Subcutaneous abdominal adipose tissue (tissue), 5 donors: ENCODE results near the gene RIMBP2.

ENCODE experiments used
- H3K27ac ChIP-seq: one replicate; pipeline ENCODE4 v1.7.0; 2013; ENCODE audit warnings: low read depth, mild to moderate bottlenecking, inconsistent platforms, low read length, moderate library complexity
- H3K27me3 ChIP-seq, 5 donors: one replicate each; pipeline ENCODE4 v1.7.0; 2013; ENCODE audit warnings: low read length in 5 of 5, inconsistent platforms in 1 of 5; ENCODE audit not compliant: control insufficient read depth in 5 of 5, insufficient read depth in 4 of 5
- H3K36me3 ChIP-seq, 5 donors: one replicate each; pipeline ENCODE4 v1.7.0; 2013; ENCODE audit warnings: low read length in 5 of 5; ENCODE audit not compliant: control insufficient read depth in 5 of 5, insufficient read depth in 5 of 5
- H3K4me1 ChIP-seq, 5 donors: one replicate each; pipeline ENCODE4 v1.7.0; 2013; ENCODE audit warnings: low read length in 5 of 5, mild to moderate bottlenecking in 3 of 5, moderate library complexity in 1 of 5; ENCODE audit not compliant: control insufficient read depth in 5 of 5, insufficient read depth in 5 of 5
- H3K4me3 ChIP-seq, 5 donors: one replicate each; pipeline ENCODE4 v1.7.0; 2013; ENCODE audit warnings: low read length in 5 of 5, low read depth in 1 of 5
- H3K9ac ChIP-seq, 5 donors: one replicate each; pipeline ENCODE4 v1.7.0; 2013; ENCODE audit warnings: low read length in 5 of 5, mild to moderate bottlenecking in 4 of 5, moderate library complexity in 3 of 5
- H3K9me3 ChIP-seq, 5 donors: one replicate each; pipeline ENCODE4 v1.7.0; 2013; ENCODE audit warnings: low read length in 5 of 5; ENCODE audit not compliant: control insufficient read depth in 5 of 5
- donor health status: healthy.
- donor health status: healthy.
- donor health status: healthy.
- donor health status: healthy.
- donor health status: healthy.

The RIMBP2 gene

GRCh38 chr12:130412384-130412783, 303.7 kb downstream of the RIMBP2 start:
- no peaks in the 10 kb centered on the region for H3K9me3 ChIP-seq
- no peaks in the 10 kb centered on the region for H3K4me1 ChIP-seq
- H3K9ac ChIP-seq: no peak overlapping the region
- H3K27me3 ChIP-seq: peaks cover 0 to 3% (median 0%) of the 10 kb centered on the region in 5 donors
- no peak overlapping the region for H3K27ac ChIP-seq
- H3K4me3 ChIP-seq: no peak overlapping the region
- no peaks in the 10 kb centered on the region for H3K36me3 ChIP-seq

- H3K9me3 ChIP-seq: no peaks in the 10 kb centered on the region
- no peak overlapping the region for H3K4me3 ChIP-seq
- H3K36me3 ChIP-seq: no peaks in the 10 kb centered on the region
- no peak overlapping the region for H3K27ac ChIP-seq
- peaks cover 0 to 4% (median 0%) of the 10 kb centered on the region in 5 donors for H3K27me3 ChIP-seq
- no peak overlapping the region for H3K9ac ChIP-seq
- no peaks in the 10 kb centered on the region for H3K4me1 ChIP-seq
Observed at GRCh38 chr12:130405332-130405731, 310.8 kb downstream of the RIMBP2 start.

GRCh38 chr12:130401703-130402102, 314.4 kb downstream of the RIMBP2 start:
- H3K9me3 ChIP-seq: no peaks in the 10 kb centered on the region
- H3K36me3 ChIP-seq: no peaks in the 10 kb centered on the region
- no peak overlapping the region for H3K9ac ChIP-seq
- no peaks in the 10 kb centered on the region for H3K4me1 ChIP-seq
- H3K27ac ChIP-seq: no peak overlapping the region
- H3K27me3 ChIP-seq: peaks cover 0 to 4% (median 3%) of the 10 kb centered on the region in 5 donors
- no peak overlapping the region for H3K4me3 ChIP-seq

GRCh38 chr12:130398100-130398848, 317.8 kb downstream of the RIMBP2 start:
- Histone ChIP-seq H3K9me3 (no peaks in the 10 kb centered on the region), H3K4me3 (no peak overlapping the region), H3K4me1 (no peaks in the 10 kb centered on the region), H3K9ac (no peak overlapping the region), H3K27me3 (peaks cover 0 to 12% (median 6%) of the 10 kb centered on the region in 5 donors), H3K36me3 (no peaks in the 10 kb centered on the region), H3K27ac (no peak overlapping the region)

- Histone ChIP-seq H3K27me3 (peaks cover 0 to 12% (median 6%) of the 10 kb centered on the region in 5 donors), H3K27ac (no peak overlapping the region), H3K36me3 (no peaks in the 10 kb centered on the region), H3K9me3 (peaks cover 0 to under 1% (median 0%) of the 10 kb centered on the region in 5 donors), H3K4me3 (no peak overlapping the region), H3K9ac (no peak overlapping the region), H3K4me1 (no peaks in the 10 kb centered on the region)
Observed at GRCh38 chr12:130396667-130397066, 319.4 kb downstream of the RIMBP2 start.

GRCh38 chr12:130394906-130395305, 321.2 kb downstream of the RIMBP2 start:
- Histone ChIP-seq H3K27ac (no peak overlapping the region), H3K36me3 (no peaks in the 10 kb centered on the region)

GRCh38 chr12:130391186-130391585, 324.9 kb downstream of the RIMBP2 start:
- Histone ChIP-seq H3K4me1 (no peaks in the 10 kb centered on the region), H3K27ac (no peak overlapping the region), H3K9ac (no peak overlapping the region), H3K4me3 (no peak overlapping the region), H3K9me3 (peaks cover 0 to 3% (median 0%) of the 10 kb centered on the region in 5 donors), H3K36me3 (no peaks in the 10 kb centered on the region), H3K27me3 (peaks cover 2 to 13% (median 6%) of the 10 kb centered on the region in 5 donors)

More at GRCh38 chr12:130394906-130395305, 321.2 kb downstream of the RIMBP2 start:
- Histone ChIP-seq H3K4me1 (no peaks in the 10 kb centered on the region), H3K9me3 (peaks cover 0 to 3% (median 0%) of the 10 kb centered on the region in 5 donors), H3K27me3 (peaks cover 2 to 16% (median 9%) of the 10 kb centered on the region in 5 donors), H3K4me3 (no peak overlapping the region), H3K9ac (no peak overlapping the region)

- no peak overlapping the region for H3K9ac ChIP-seq
- no peaks in the 10 kb centered on the region for H3K27me3 ChIP-seq
- no peaks in the 10 kb centered on the region for H3K36me3 ChIP-seq
- no peaks in the 10 kb centered on the region for H3K4me1 ChIP-seq
- no peaks in the 10 kb centered on the region for H3K9me3 ChIP-seq
- no peak overlapping the region for H3K4me3 ChIP-seq
- no peak overlapping the region for H3K27ac ChIP-seq
Observed at GRCh38 chr12:130385193-130385592, 330.9 kb downstream of the RIMBP2 start.

GRCh38 chr12:130384234-130384633, 331.9 kb downstream of the RIMBP2 start:
- H3K27me3 ChIP-seq: no peaks in the 10 kb centered on the region
- H3K9ac ChIP-seq: no peak overlapping the region
- H3K27ac ChIP-seq: no peak overlapping the region
- no peaks in the 10 kb centered on the region for H3K4me1 ChIP-seq
- no peaks in the 10 kb centered on the region for H3K9me3 ChIP-seq
- H3K36me3 ChIP-seq: no peaks in the 10 kb centered on the region
- H3K4me3 ChIP-seq: no peak overlapping the region

GRCh38 chr12:130382818-130383217, 333.3 kb downstream of the RIMBP2 start:
- H3K9me3 ChIP-seq: no peaks in the 10 kb centered on the region
- H3K36me3 ChIP-seq: no peaks in the 10 kb centered on the region
- no peaks in the 10 kb centered on the region for H3K27me3 ChIP-seq
- no peak overlapping the region for H3K27ac ChIP-seq
- no peak overlapping the region for H3K4me3 ChIP-seq
- no peak overlapping the region for H3K9ac ChIP-seq
- H3K4me1 ChIP-seq: no peaks in the 10 kb centered on the region
